NCI-H187 treated with DMSO at 0.1 percent for 48 hours (cell line): ENCODE data around the gene CLIP4.

Experiments
- DNase-seq: peaks from one replicate; lab custom pipeline; 2025; lab: John Stamatoyannopoulos, UW

The CLIP4 gene

DNA sequence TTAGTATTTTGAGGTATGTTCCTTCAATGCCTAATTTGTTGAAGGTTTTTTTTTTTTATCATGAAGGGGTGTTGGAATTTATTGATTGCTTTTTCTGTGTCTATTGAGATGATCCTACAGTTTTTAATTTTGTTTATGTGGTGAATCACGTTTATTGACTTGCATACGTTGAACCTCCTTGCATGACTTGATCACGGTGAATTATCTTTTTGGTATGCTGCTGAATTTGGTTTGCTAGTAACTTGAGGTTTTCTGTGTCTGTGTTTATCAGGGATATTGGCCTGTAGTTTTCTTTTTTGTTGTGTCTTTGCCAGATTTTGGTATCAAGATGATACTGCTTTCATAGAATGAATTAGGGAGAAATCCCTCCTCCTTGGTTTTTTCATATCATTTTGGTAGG lies 23.9 kb downstream of the CLIP4 start:
- no peak for DNase-seq

GRCh38 chr2:29139731-29140130 lies 24.5 kb downstream of the CLIP4 start:
- no peak for DNase-seq

- no peak for DNase-seq
These were observed 28.4 kb downstream of the CLIP4 start for GRCh38 chr2:29143657-29144056.

DNA sequence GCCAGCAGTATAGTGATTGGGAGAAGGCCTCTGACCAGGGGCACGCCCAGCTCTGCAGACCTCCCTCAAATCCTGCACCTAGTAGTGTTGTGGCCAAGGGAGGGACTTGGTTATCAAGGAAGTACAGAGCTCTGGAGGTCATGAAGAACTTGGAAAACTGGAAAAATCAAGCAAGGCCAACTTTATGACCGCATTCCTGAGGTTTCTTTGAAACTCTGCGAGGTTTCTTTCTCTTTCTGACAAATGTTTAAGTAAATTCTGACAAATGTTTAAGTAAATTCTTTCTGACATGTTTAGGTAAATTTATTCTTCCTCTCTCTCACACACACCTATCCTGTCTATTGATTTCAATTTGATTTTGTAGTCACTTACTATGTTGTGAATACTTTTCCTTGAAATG lies 31.0 kb downstream of the CLIP4 start:
- no peak for DNase-seq

GRCh38 chr2:29147963-29148362 lies 32.7 kb downstream of the CLIP4 start:
- no peak for DNase-seq

- DNase-seq: no peak
These were observed 39.4 kb downstream of the CLIP4 start for GRCh38 chr2:29154610-29155009.

- DNase-seq: no peak
These were observed 40.4 kb downstream of the CLIP4 start for GRCh38 chr2:29155578-29155977.

- no peak for DNase-seq
These were observed 41.9 kb downstream of the CLIP4 start for GRCh38 chr2:29157131-29157530.

DNA sequence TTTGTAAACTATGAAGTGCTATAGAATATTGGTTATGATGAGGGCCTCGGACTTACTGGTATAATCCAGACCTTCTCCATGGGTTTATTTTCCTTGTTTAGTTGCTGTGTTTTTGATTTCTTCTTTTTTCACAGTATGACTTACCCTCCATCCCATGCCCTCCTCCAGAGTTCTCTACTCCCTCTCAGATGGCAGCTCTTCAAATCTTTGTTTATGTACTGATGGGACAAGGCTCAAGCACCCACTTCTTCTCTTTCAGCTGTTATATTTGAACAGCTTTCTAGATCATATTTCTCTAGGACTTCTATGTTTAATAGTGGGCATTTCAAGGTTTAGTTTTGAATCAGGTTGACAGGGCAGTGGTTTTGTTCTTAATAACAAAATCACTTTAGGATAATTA lies 43.9 kb downstream of the CLIP4 start:
- DNase-seq: peak; percentile 85

GRCh38 chr2:29160184-29160583 lies 45.0 kb downstream of the CLIP4 start:
- DNase-seq: no peak

DNA sequence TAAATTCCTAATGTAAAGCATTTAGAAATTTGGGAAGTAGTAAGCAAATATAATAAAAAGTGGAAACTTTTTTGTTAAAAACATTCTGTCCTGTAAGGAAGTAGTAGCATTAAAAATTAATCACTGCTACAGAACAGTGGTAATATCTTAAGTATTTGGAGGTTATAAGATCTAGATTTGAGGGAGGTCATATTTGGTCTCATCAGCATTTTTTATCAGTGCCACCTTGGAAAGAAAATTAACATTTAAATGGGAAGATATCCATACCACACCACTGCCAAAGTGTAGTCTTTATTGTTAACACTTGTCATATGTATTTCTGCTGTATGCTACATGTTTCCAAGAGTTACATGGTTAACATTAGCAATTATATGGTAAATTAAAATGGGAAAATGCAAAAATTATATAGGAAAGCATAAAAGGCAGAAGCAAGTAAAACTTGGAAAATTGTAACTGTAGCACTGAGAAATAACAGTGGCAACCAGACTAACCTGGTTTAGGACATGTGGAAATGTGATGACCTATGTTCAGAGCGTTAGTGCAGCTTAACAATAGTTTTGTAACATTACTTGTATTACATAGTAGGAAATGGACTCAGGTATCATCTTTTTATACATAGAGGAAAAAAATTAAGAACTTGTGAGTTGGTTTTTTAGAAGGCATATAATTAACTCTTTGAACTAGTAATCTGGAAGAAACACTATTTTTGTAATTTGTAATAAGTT lies 47.2 kb downstream of the CLIP4 start:
- no peak for DNase-seq

GRCh38 chr2:29164091-29164846 lies 49.1 kb downstream of the CLIP4 start:
- DNase-seq: no peak

DNA sequence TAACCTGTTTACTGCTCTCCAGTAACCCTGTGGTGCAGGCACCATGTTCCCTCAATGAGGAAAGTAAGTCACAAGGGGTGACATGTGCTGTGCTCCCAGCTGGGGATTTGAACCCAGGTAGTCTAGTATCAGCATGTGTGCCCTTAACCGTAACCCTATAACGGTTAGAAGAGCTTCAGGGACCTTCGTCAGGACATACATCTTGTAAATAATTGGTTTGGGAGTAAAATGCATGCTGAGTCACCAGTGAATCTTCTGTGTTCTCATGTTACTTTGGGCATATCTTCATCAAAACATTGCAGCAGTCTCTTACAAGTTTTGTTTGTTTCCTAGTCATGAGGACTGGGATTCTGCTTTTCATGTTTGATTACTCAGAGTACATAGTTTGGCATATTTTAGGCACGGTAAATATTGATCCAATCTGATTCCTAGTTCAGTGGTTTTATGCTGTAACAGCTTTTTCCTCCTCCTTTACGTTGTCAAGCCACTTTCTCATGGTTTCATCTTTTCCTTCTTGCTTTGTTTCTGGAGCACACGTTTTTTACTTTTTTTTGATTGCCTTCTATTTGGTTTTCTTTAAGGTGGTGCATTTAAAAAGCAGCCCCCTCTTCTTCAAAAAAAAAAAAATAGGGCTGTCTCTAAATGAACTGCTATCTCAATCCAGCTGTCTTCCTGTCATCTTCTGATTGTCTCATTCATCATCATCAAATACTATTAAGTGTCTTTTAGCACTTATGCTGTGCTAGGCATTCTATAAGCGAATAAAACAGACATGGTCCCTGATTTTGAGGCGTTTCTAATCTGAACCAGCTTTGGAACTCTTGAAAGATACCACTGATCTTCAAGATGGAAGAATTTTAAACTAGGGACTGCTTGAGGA lies 50.4 kb downstream of the CLIP4 start:
- no peak for DNase-seq

DNA sequence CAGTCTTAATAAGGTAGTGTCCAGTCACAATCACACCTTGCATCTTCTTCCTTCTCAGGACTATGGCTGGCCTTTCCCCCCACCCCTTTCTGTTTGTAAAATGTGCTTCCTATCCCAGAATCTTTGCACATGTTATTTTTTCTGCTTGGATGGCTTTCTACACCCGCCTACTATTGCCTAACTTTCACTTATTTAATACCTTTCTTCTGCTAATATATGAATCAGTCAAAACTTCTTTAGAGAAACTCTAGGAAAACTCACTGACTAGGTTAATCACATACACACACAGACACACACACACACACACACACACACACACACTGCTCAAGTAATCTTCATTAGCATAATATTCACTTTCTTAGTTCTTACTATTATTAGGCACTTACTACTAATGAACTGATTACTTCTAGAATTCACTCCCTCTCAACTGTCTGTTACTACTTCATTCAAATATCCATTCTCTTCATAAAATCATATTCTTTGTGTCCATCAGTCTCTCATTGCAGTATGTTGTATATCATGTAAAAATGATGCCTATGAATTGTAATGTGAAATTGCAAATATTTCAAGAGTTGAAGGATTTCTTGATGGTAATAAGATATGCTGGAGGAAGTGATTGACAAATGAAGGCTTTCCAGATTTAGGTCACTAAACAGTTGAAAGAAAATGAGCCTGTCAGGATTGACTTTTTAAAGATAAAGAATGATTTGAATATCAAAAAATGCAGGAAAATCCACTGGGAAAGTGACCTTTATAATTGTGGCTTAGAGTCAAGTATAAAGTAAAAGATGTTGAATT lies 51.2 kb downstream of the CLIP4 start:
- DNase-seq: no peak

GRCh38 chr2:29174937-29175336 lies 59.7 kb downstream of the CLIP4 start:
- DNase-seq: no peak

- DNase-seq: no peak
These were observed 60.1 kb downstream of the CLIP4 start for GRCh38 chr2:29175338-29175737.

DNA sequence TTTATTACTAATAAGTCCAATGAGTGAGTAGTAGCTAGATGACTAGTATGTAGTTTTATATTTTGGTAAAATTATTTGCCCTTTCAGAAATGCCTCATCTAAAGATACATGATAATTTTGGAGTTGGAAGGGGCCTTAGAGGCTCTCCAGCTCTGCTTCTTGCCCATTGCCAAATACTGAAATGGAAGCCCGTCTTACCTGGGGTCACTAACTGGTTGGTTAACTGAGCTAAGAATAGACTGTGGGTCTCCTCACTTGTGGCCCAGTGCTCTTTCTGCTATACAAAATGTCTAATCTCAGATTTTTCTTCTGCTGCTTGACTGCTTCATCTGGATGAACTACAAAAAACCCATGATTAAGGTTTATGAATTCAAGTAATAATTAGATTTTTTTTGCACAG lies 67.1 kb downstream of the CLIP4 start:
- no peak for DNase-seq

DNA sequence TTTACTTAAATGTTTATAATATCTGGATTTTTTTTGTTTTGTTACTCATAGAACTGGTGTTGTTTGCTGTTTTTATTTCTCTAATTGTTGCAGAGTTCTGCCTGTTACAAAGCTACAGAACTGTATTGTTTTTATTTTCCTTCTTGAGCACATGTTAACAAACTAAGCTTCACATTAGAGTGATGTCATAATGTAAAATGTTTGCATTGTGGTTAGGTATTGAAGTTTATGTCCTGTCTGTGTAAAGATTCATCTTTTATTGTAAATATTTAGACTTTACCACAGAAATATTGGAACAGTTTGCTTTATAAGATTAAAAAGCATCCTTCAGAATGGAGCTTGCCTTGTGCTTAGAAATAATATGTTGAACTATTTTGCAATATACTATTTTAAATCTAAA lies 67.7 kb downstream of the CLIP4 start:
- DNase-seq: no peak

DNA sequence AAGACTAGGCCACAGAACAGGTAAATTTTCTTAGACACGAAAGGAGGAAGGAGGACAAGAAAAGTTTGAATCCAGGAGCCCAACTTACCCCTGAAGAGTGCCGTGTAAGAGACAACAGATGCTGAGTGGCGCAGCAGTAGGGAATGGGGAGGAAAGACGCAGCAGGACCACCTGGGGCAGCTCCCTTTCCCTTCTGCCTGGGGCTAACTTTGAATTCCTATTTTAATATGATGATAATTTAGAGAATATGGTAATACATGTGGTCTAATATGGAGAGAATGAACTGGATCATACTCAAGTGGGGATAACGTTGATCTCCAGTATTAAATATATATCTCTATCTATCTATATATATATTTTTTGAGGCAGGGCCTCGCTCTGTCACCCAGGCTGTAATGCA lies 69.3 kb downstream of the CLIP4 start:
- no peak for DNase-seq

DNA sequence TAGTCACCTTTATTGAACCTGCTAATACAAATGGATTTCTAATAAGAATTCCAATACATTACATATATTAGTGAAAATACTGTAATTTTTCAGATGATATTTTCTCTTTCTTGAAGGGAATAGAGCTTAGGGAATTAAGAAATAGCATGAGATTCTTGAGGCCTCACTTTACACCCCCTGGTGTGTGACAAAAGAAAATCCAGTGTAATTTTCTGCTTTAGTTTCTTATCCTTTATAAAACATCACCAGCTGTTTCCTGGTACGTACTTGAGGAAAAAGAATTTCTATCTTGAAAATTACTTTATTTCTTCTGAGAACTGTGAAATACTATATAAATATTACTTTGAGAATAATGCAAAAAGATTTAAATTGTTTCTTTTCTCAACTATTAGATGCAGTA lies 71.6 kb downstream of the CLIP4 start:
- DNase-seq: no peak

GRCh38 chr2:29187926-29188325 lies 72.7 kb downstream of the CLIP4 start:
- DNase-seq: no peak

DNA sequence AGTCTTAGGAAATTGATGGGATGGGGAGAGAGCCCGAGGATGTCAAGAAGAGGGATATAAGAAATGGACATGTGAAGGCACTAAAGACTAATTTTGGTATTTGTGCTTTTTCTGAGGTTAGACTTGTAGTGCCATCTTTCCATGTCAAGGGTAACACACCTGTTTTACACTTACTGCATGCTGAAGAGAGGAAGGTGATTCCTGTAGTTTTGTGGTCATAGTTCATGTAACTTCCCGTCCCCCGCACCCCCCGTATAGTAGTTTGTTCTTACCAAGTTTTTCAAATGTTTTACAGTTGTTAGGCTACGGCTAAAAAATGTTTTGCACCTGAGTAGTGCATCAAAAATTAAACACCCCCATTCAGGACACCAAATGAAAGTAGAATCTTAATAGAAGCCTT lies 73.8 kb downstream of the CLIP4 start:
- DNase-seq: no peak
